K562 (cell line): ENCODE measurements around the gene ZNF260. TPM values are rescaled to one million over a fixed set of nuclear protein-coding genes. Genes with fewer than 3 reads are reported as not detected.

Experiments used
- CEBPG ChIP-seq, 3 experiments: fragments of 200-800 bp in 1 of 3; sonication (Bioruptor generic) in 1 of 3; sonication (generic) in 1 of 3; formaldehyde crosslinking in 1 of 3; IDR thresholded peaks in 2 of 3; conservative IDR thresholded peaks in 1 of 3; 2 replicates each; pipeline versions ENCODE4 v1.6.1 to v1.8.0; 2016 to 2022; ENCODE audit warnings: missing compliant biosample characterization in 2 of 3, missing genetic modification characterization in 2 of 3, mild to moderate bottlenecking in 1 of 3, missing genetic modification reagents in 1 of 3
- KDM1A ChIP-seq, 2 experiments: fragments of 450-650 bp; IDR thresholded peaks; 2 replicates each; pipeline ENCODE4 v1.6.1; 2016; ENCODE audit warnings: mild to moderate bottlenecking in 2 of 2
- RBM25 ChIP-seq: fragments of 200-400 bp; formaldehyde crosslinking; IDR thresholded peaks from 2 replicates; pipeline ENCODE4 v1.6.1; 2018; ENCODE audit warnings: low read length, low read depth, moderate library complexity; ENCODE audit not compliant: severe bottlenecking
- SIN3B ChIP-seq: fragments of 450-650 bp; IDR thresholded peaks from 2 replicates; pipeline ENCODE4 v1.6.1; 2017; ENCODE audit warnings: low read depth, mild to moderate bottlenecking, moderate library complexity
- SMC3 ChIP-seq: conservative IDR thresholded peaks from 2 replicates; pipeline ENCODE4 v1.6.1; 2011; ENCODE audit warnings: low read depth, low read length, improper control_type of control experiment; ENCODE audit not compliant: insufficient read depth
- ZBTB8A ChIP-seq: fragments of 450-650 bp; IDR thresholded peaks from 2 replicates; pipeline ENCODE4 v1.6.1; 2018; ENCODE audit warnings: mild to moderate bottlenecking, moderate library complexity; ENCODE audit not compliant: partially characterized antibody
- polyA plus RNA-seq, 8 experiments: library from polyadenylated mRNA; depleted of rRNA in 4 of 8; stranded (reverse) in 5 of 8; unstranded in 3 of 8; fragments of >200 nt; fragmentation: Nextera tagmentation in 2 of 8; fragmentation: Illumina TruSeq in 1 of 8; extraction: Ambion mirVana in 2 of 8; extraction: Trizol in 1 of 8; gene quantifications; 2 replicates each; pipeline versions ENCODE4 v1.2.1 to v1.2.3, GENCODE V29; 2011 to 2014; ENCODE audit warnings: inconsistent platforms in 1 of 8, missing spikeins in 1 of 8
- total RNA-seq, 7 experiments: library from RNA; depleted of rRNA in 6 of 7; stranded (reverse); fragments of >200 nt in 6 of 7; fragmentation: Illumina TruSeq in 2 of 7; extraction: Trizol in 2 of 7; gene quantifications; 2 replicates each; pipeline versions ENCODE4 v1.2.1 to v1.2.3, GENCODE V29; 2011 to 2021; ENCODE audit warnings: low replicate concordance in 1 of 7
- TF ChIP-seq, protein P1 (sequence below): IDR thresholded peaks from 3 replicates; pipeline ENCODE4 v1.6.1; 2011; ENCODE audit warnings: borderline replicate concordance, mild to moderate bottlenecking; ENCODE audit not compliant: insufficient read length, insufficient read depth
- TF ChIP-seq, protein P2 (sequence below): fragments of 450-650 bp; formaldehyde crosslinking; conservative IDR thresholded peaks from 2 replicates; pipeline ENCODE4 v1.4.0; 2022; ENCODE audit warnings: mild to moderate bottlenecking, missing genetic modification characterization

Gene ZNF260
- total and polyA plus RNA-seq, 9 of the 15 experiments (the other 6 are each of a cell fraction or from before 2014, with no cell fraction given), result 2.6 to 16.6 (median 5.8) TPM

DNA sequence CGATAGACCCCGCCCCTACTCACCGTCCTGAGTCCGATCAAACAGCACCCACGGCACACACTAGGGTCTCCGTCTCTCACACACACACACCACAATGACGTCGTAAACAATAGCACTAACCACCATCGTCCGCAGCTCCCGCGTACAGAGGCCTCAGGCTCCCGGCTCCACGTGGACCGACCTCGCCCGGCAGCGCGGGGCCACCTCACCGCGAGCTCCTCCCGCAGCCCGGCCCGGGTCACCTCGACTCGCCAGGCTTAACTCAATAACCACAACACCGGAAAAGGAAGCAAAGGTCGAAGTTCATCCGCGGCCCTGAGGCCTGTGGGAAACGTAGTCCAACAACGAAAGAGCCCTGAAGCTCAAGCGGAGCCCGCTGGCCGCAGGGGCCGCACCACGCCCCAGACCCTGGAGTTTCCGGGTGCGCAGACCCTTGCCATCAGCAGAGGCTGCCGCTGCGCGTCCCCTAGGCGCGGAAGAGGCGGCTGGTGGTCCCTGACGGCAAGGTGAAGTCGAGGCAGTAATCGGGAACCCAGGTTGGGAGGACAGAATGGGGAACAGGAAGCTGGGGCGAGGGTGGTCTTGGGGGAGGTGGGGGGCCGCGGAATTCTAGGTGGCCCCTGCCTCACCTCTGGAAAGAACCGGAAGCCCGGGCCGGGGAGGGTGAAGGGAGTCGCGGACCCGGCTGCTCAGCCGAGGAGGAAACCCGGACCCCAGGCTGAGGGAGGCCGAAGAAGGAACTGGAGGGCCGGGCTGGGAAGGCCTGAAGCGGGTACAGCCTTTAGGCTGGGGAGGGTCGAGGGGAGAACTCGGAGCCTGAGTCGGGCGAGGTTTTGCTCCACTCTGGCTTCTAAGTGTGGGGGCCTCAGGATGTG, 45.2 kb upstream of the ZNF260 start, which contains the start of gene ZNF529 (continued):
- no peak for TF ChIP-seq SMC3
- no peak for TF ChIP-seq ZBTB8A
- no peak for TF ChIP-seq RBM25
- TF ChIP-seq, protein P1, sequence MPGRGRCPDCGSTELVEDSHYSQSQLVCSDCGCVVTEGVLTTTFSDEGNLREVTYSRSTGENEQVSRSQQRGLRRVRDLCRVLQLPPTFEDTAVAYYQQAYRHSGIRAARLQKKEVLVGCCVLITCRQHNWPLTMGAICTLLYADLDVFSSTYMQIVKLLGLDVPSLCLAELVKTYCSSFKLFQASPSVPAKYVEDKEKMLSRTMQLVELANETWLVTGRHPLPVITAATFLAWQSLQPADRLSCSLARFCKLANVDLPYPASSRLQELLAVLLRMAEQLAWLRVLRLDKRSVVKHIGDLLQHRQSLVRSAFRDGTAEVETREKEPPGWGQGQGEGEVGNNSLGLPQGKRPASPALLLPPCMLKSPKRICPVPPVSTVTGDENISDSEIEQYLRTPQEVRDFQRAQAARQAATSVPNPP, result no peak
- no peak for TF ChIP-seq KDM1A (IDR thresholded peaks at IDR 0.05)
- 0 out of 2 replicates have a peak, but pooled peaks have one; percentile 30 for TF ChIP-seq CEBPG (CRISPR knock-in tag; IDR thresholded peaks at IDR 0.05)
- no peak for TF ChIP-seq CEBPG (tag; conservative IDR thresholded peaks at IDR 0.05 in 1 of 2, IDR thresholded peaks at IDR 0.05 in 1 of 2)
- no peak; the same call in 1 of the 2 replicates for TF ChIP-seq SIN3B
- TF ChIP-seq, protein P2, sequence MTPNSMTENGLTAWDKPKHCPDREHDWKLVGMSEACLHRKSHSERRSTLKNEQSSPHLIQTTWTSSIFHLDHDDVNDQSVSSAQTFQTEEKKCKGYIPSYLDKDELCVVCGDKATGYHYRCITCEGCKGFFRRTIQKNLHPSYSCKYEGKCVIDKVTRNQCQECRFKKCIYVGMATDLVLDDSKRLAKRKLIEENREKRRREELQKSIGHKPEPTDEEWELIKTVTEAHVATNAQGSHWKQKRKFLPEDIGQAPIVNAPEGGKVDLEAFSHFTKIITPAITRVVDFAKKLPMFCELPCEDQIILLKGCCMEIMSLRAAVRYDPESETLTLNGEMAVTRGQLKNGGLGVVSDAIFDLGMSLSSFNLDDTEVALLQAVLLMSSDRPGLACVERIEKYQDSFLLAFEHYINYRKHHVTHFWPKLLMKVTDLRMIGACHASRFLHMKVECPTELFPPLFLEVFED (CRISPR knock-in tag), result peak; percentile 76
